ENCODE data around the gene CSMD2. TPM values are rescaled to one million over a fixed set of nuclear protein-coding genes. Genes with fewer than 3 reads are reported as not detected.

The CSMD2 gene
- total and polyA plus RNA-seq, 2 donors from 2014 or later = 0.47 TPM; not detected in 1

DNA sequence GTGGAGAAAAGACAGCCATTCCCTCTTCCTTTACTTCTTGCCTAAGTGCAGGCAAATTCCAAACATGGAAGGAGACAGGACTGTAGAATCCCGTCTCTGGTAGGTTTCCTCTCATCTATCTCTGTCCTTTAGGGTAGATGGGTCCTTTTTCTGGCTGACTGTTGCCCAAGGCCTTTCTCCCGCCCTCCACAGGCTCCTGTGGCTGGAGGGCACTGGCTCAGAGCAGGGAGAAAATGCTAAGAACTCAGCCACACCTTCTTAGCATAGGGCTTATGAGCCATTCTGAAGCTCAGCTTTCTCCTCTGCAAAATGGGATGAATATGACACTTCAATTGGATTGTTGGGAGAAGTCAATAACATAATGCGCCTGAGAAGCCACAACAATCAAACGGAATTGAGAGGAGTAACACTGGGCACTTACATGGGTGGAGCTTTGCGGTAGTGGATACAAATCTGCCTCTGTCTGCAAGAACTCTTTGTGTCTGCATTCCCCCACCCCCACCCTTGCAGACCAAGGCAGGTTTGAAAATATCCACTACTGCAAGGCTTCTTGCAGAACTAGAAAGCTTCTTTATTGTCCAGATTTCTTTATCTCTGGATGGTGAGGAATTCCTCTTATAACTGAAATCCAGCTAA is 94.7 kb downstream of the CSMD2 start:
- intact Hi-C loops (cut with DNase I) = no loop called here
- DNase-seq = no peak
- Histone ChIP-seq H3K4me3 (ENCODE audit: low read length in 3 of 3) (no peak overlapping the region), H3K36me3 (ENCODE audit: control insufficient read depth in 2 of 3, insufficient read depth in 3 of 3, low read length in 3 of 3) (no peaks in the 10 kb centered on the region), H3K27me3 (ENCODE audit: control insufficient read depth, insufficient read depth, low read length) (no peaks in the 10 kb centered on the region), H3K4me1 (ENCODE audit: control insufficient read depth in 2 of 3, insufficient read depth in 2 of 3, low read depth in 1 of 3, low read length in 3 of 3) (no peaks in the 10 kb centered on the region), H3K9ac (ENCODE audit: low read length in 3 of 3) (no peak overlapping the region), H3K9me3 (ENCODE audit: control insufficient read depth in 2 of 3, insufficient read depth in 1 of 3, low read length in 3 of 3) (no peaks in the 10 kb centered on the region), H3K27ac (ENCODE audit: low read depth in 2 of 2, low read length in 2 of 2) (no peak overlapping the region)
- no peak for FAIRE-seq
- TF ChIP-seq, protein P1, sequence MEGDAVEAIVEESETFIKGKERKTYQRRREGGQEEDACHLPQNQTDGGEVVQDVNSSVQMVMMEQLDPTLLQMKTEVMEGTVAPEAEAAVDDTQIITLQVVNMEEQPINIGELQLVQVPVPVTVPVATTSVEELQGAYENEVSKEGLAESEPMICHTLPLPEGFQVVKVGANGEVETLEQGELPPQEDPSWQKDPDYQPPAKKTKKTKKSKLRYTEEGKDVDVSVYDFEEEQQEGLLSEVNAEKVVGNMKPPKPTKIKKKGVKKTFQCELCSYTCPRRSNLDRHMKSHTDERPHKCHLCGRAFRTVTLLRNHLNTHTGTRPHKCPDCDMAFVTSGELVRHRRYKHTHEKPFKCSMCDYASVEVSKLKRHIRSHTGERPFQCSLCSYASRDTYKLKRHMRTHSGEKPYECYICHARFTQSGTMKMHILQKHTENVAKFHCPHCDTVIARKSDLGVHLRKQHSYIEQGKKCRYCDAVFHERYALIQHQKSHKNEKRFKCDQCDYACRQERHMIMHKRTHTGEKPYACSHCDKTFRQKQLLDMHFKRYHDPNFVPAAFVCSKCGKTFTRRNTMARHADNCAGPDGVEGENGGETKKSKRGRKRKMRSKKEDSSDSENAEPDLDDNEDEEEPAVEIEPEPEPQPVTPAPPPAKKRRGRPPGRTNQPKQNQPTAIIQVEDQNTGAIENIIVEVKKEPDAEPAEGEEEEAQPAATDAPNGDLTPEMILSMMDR (IDR thresholded peaks at IDR 0.05; ENCODE audit: borderline replicate concordance, extremely low read depth, insufficient read depth) = no peak

DNA sequence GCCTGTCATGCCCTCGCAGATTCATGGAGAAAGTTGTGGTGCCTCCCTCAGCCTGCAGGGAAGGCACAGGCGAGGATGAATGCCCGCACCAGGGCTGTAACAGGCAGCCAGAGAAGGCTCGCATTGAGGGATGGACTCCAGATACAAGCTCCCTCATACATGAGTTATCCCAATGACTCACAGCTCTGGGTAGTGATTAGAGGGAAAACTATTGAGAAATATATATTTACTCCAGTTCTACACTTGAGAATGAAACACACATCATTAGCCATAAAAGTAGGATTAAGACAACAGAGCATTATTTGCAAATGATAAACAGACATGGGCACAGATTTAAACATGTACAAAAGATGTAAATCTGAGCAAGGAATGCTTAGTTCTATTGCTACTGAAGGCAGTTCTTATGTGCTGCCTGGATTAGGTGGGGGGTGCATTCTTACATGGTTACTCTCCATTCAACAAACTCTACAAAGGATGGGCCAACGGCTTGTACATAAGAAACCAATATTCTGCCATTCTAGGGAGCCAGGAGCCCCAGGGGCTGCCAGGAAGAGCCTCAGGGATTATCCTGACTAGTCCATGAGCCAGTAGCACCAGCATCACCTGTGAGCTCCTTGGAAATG is 97.9 kb downstream of the CSMD2 start:
- TF ChIP-seq, protein P1 (IDR thresholded peaks at IDR 0.05; ENCODE audit: borderline replicate concordance, extremely low read depth, insufficient read depth) = no peak
- Histone ChIP-seq H3K4me3 (ENCODE audit: low read length in 3 of 3) (no peak overlapping the region), H3K27ac (ENCODE audit: low read depth in 2 of 2, low read length in 2 of 2) (no peak overlapping the region), H3K36me3 (ENCODE audit: control insufficient read depth in 2 of 3, insufficient read depth in 3 of 3, low read length in 3 of 3) (no peaks in the 10 kb centered on the region), H3K4me1 (ENCODE audit: control insufficient read depth in 2 of 3, insufficient read depth in 2 of 3, low read depth in 1 of 3, low read length in 3 of 3) (no peaks in the 10 kb centered on the region), H3K9ac (ENCODE audit: low read length in 3 of 3) (no peak overlapping the region), H3K27me3 (ENCODE audit: control insufficient read depth, insufficient read depth, low read length) (no peaks in the 10 kb centered on the region), H3K9me3 (ENCODE audit: control insufficient read depth in 2 of 3, insufficient read depth in 1 of 3, low read length in 3 of 3) (no peaks in the 10 kb centered on the region)
- FAIRE-seq (no peak), DNase-seq (no peak)
- intact Hi-C loops (cut with DNase I) = no loop called here

GRCh38 chr1:34066166-34066565 is 98.9 kb downstream of the CSMD2 start:
- no peak for FAIRE-seq
- Histone ChIP-seq H3K9me3 (ENCODE audit: control insufficient read depth in 2 of 3, insufficient read depth in 1 of 3, low read length in 3 of 3) (no peaks in the 10 kb centered on the region), H3K4me1 (ENCODE audit: control insufficient read depth in 2 of 3, insufficient read depth in 2 of 3, low read depth in 1 of 3, low read length in 3 of 3) (peaks cover 0 to under 1% (median 0%) of the 10 kb centered on the region in 3 donors), H3K36me3 (ENCODE audit: control insufficient read depth in 2 of 3, insufficient read depth in 3 of 3, low read length in 3 of 3) (no peaks in the 10 kb centered on the region), H3K27ac (ENCODE audit: low read depth in 2 of 2, low read length in 2 of 2) (no peak overlapping the region), H3K9ac (ENCODE audit: low read length in 3 of 3) (no peak overlapping the region), H3K4me3 (ENCODE audit: low read length in 3 of 3) (no peak overlapping the region), H3K27me3 (ENCODE audit: control insufficient read depth, insufficient read depth, low read length) (no peaks in the 10 kb centered on the region)
- TF ChIP-seq, protein P1 (IDR thresholded peaks at IDR 0.05; ENCODE audit: borderline replicate concordance, extremely low read depth, insufficient read depth) = no peak
- DNase-seq = no peak
- intact Hi-C loops (cut with DNase I) = no loop called here

All from kidney (tissue), 14 donors.